Astrocyte (in vitro differentiated cells and primary cell): ENCODE results near the gene ODF4. TPM values are rescaled to one million over a fixed set of nuclear protein-coding genes. Genes with fewer than 3 reads are reported as not detected.

Experiments used
- DNase-seq: peaks from one replicate; pipeline ENCODE4 v3.0.0-alpha.2; 2010; ENCODE audit warnings: low read depth
- FAIRE-seq: peaks from 2 replicates; lab custom pipeline; 2011; peaks lifted over from hg19 to GRCh38; lab: Jason Lieb, UNC
- H2AFZ ChIP-seq: 2 replicates; pipeline ENCODE4 v1.6.0; 2012; ENCODE audit warnings: low read depth, low read length, inconsistent platforms
- H3K27ac ChIP-seq: 2 replicates; pipeline ENCODE4 v1.5.1; 2011; ENCODE audit warnings: low read depth, low read length, inconsistent platforms
- H3K27me3 ChIP-seq: 2 replicates; pipeline ENCODE4 v1.6.0; 2011; ENCODE audit warnings: low read length, inconsistent platforms; ENCODE audit not compliant: insufficient read depth
- H3K36me3 ChIP-seq: 2 replicates; pipeline ENCODE4 v1.5.1; 2011; ENCODE audit warnings: low read length, inconsistent platforms; ENCODE audit not compliant: insufficient read depth
- H3K4me1 ChIP-seq: 2 replicates; pipeline ENCODE4 v1.5.1; 2011; ENCODE audit warnings: low read length, inconsistent platforms; ENCODE audit not compliant: insufficient read depth
- H3K4me2 ChIP-seq: 2 replicates; pipeline ENCODE4 v1.6.0; 2012; ENCODE audit warnings: low read length, inconsistent platforms
- H3K4me3 ChIP-seq: 2 replicates; pipeline ENCODE4 v1.5.1; 2011; ENCODE audit warnings: low read depth, mild to moderate bottlenecking, low read length, inconsistent platforms; ENCODE audit not compliant: insufficient read depth
- H3K79me2 ChIP-seq: 2 replicates; pipeline ENCODE4 v1.6.0; 2012; ENCODE audit warnings: mild to moderate bottlenecking, low read length, inconsistent platforms; ENCODE audit not compliant: insufficient read depth
- H3K9ac ChIP-seq: 2 replicates; pipeline ENCODE4 v1.6.0; 2012; ENCODE audit warnings: mild to moderate bottlenecking, low read length, inconsistent platforms
- H3K9me3 ChIP-seq: 2 replicates; pipeline ENCODE4 v1.5.1; 2012; ENCODE audit warnings: low read depth, mild to moderate bottlenecking, low read length, inconsistent platforms; ENCODE audit not compliant: insufficient read depth
- H4K20me1 ChIP-seq: 2 replicates; pipeline ENCODE4 v1.6.0; 2012; ENCODE audit warnings: low read length, inconsistent platforms; ENCODE audit not compliant: insufficient read depth
- H3K27ac Mint-ChIP-seq: one replicate; pipeline ENCODE4 v1.8.0; 2021; ENCODE audit warnings: mild to moderate bottlenecking, mixed read lengths; ENCODE audit not compliant: unreplicated experiment
- H3K27me3 Mint-ChIP-seq: one replicate; pipeline ENCODE4 v1.8.0; 2021; ENCODE audit warnings: low read depth, mixed read lengths; ENCODE audit not compliant: unreplicated experiment
- H3K36me3 Mint-ChIP-seq: one replicate; pipeline ENCODE4 v1.8.0; 2021; ENCODE audit warnings: low read depth, mixed read lengths; ENCODE audit not compliant: unreplicated experiment
- H3K4me1 Mint-ChIP-seq: one replicate; pipeline ENCODE4 v1.8.0; 2021; ENCODE audit warnings: low read depth, mixed read lengths; ENCODE audit not compliant: unreplicated experiment
- H3K4me3 Mint-ChIP-seq: one replicate; pipeline ENCODE4 v1.8.0; 2021; ENCODE audit warnings: mild to moderate bottlenecking, moderate library complexity, mixed read lengths; ENCODE audit not compliant: unreplicated experiment
- H3K9me3 Mint-ChIP-seq: one replicate; pipeline ENCODE4 v1.8.0; 2021; ENCODE audit warnings: mild to moderate bottlenecking, mixed read lengths; ENCODE audit not compliant: unreplicated experiment
- EZH2 ChIP-seq: IDR thresholded peaks from 2 replicates; pipeline ENCODE4 v1.6.1; 2012; ENCODE audit warnings: mild to moderate bottlenecking, low read length, inconsistent platforms; ENCODE audit not compliant: insufficient read depth
- total RNA-seq: library from RNA; stranded (reverse); gene quantifications from 2 replicates; pipeline ENCODE4 v1.2.1, GENCODE V29; 2021
- TF ChIP-seq, protein P1 (sequence below): IDR thresholded peaks from 2 replicates; pipeline ENCODE4 v1.5.1; 2011; ENCODE audit warnings: low read depth, mild to moderate bottlenecking, inconsistent platforms, low read length, moderate library complexity; ENCODE audit not compliant: insufficient read depth

ODF4 gene
- total RNA-seq, 1 donor from 2014 or later = not detected

DNA sequence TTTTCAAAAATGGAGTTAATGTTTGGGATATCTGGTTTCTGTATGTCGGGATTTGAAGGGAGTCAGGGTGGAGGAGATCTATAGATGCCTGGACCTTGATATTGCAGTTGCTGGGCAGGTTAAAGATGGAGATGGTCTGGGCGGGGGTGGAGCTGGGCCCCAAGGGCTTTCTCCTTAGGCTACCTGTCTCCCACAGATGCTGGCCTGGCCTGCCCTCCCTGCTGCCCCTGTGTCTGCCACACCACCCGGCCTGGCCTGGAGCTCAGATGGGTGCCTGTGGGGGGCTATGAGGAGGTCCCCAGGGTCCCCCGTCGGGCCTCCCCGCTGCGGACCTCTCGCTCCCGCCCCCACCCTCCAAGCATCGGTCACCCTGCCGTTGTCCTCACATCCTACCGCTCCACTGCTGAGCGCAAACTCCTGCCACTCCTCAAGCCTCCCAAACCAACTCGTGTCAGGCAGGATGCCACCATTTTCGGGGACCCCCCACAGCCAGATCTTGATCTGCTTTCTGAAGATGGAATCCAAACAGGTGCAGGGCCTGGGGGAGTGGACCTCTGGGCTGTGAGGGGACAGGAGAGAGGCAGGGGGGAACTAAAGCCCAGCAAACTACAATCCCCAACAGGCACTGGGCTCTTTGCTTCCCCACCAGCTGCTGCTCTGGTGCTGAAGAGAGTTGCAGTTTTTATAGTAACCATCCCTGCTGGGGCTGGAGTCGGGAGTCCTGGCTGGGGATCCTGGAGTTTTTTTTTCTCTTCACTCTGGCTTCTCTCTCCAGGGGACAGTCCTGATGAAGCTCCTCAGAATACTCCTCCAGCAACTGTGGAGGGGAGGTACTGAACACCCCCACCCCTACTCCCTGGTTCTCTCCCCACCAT, 26.7 kb upstream of the ODF4 start:
- no peaks in the 10 kb centered on the region for H3K4me1 ChIP-seq
- H3K9ac ChIP-seq = no peak overlapping the region
- no peak for FAIRE-seq
- TF ChIP-seq, protein P1, sequence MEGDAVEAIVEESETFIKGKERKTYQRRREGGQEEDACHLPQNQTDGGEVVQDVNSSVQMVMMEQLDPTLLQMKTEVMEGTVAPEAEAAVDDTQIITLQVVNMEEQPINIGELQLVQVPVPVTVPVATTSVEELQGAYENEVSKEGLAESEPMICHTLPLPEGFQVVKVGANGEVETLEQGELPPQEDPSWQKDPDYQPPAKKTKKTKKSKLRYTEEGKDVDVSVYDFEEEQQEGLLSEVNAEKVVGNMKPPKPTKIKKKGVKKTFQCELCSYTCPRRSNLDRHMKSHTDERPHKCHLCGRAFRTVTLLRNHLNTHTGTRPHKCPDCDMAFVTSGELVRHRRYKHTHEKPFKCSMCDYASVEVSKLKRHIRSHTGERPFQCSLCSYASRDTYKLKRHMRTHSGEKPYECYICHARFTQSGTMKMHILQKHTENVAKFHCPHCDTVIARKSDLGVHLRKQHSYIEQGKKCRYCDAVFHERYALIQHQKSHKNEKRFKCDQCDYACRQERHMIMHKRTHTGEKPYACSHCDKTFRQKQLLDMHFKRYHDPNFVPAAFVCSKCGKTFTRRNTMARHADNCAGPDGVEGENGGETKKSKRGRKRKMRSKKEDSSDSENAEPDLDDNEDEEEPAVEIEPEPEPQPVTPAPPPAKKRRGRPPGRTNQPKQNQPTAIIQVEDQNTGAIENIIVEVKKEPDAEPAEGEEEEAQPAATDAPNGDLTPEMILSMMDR = no peak
- no peak for TF ChIP-seq EZH2
- no peak overlapping the region for H3K4me2 ChIP-seq
- H3K27me3 ChIP-seq = peaks cover 37% of the 10 kb centered on the region
- Mint-ChIP-seq H3K4me3 (no peak overlapping the region), H3K36me3 (no peaks in the 10 kb centered on the region), H3K4me1 (peaks cover 11% of the 10 kb centered on the region), H3K27me3 (peaks cover 51% of the 10 kb centered on the region), H3K27ac (no peak overlapping the region), H3K9me3 (no peaks in the 10 kb centered on the region)
- no peaks in the 10 kb centered on the region for H3K36me3 ChIP-seq
- H3K27ac ChIP-seq = no peak overlapping the region
- no peaks in the 10 kb centered on the region for H3K9me3 ChIP-seq
- no peaks in the 10 kb centered on the region for H4K20me1 ChIP-seq
- H3K79me2 ChIP-seq = no peaks in the 10 kb centered on the region
- H2AFZ ChIP-seq = no peak overlapping the region
- no peak overlapping the region for H3K4me3 ChIP-seq
- no peak for DNase-seq

DNA sequence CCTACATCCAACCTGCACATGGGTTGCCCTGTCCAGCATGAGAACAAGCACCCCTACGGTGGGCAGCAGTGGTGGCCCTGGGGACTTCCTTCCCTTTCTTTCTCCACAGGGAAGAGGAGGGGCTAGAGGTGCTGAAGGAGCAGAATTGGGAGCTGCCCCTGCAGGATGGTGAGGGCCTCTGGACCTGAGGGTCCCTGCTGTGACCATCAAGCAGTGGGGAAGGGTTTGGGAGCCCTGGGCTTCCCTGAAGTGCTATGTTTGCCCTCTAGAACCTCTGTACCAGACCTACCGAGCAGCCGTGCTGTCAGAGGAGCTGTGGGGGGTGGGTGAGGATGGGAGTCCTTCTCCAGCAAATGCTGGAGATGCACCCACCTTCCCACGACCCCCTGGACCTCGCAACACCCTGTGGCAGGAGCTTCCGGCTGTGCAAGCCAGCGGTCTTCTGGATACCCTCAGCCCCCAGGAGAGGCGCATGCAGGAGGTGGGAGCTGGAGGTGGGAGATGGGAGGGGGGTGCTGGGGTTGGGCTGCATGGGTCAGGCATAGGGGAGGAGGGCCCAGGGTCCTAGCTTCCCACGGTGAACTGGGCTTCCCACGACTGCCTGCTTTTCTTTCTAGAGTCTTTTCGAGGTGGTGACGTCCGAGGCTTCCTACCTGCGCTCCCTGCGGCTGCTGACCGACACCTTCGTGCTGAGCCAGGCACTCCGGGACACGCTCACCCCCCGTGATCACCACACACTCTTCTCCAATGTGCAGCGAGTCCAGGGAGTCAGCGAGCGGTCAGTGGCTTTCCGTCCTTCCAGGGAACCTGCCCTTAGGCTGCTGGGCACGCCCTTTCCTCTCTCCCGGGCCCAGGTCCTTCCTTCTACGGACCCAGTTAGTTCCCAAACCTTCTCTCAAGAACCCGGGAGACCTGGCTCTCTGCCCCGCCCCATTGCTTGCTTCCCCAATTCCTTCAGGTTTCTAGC, 24.6 kb upstream of the ODF4 start:
- H3K4me3 Mint-ChIP-seq = no peak overlapping the region

More for the DNA sequence above, 24.6 kb upstream of the ODF4 start:
- TF ChIP-seq, protein P1 = no peak
- TF ChIP-seq EZH2 = peak; percentile 60
- Mint-ChIP-seq H3K9me3 (no peaks in the 10 kb centered on the region), H3K36me3 (no peaks in the 10 kb centered on the region), H3K27me3 (peaks cover 62% of the 10 kb centered on the region), H3K27ac (no peak overlapping the region), H3K4me1 (peaks cover 8% of the 10 kb centered on the region)
- Histone ChIP-seq H3K9ac (no peak overlapping the region), H2AFZ (peak overlapping the region; percentile 35), H3K4me1 (no peaks in the 10 kb centered on the region), H3K27me3 (peaks cover 42% of the 10 kb centered on the region), H3K9me3 (no peaks in the 10 kb centered on the region), H3K4me3 (no peak overlapping the region), H3K36me3 (no peaks in the 10 kb centered on the region), H3K27ac (no peak overlapping the region), H3K4me2 (peak overlapping the region; percentile 52), H4K20me1 (no peaks in the 10 kb centered on the region), H3K79me2 (no peaks in the 10 kb centered on the region)
- DNase-seq (no peak), FAIRE-seq (no peak)
